Stomach (tissue), 9 donors: ENCODE data around the gene NGRN. TPM values are rescaled to one million over a fixed set of nuclear protein-coding genes. Genes with fewer than 3 reads are reported as not detected.

ENCODE experiments used
- DNase-seq, 2 donors: peaks; one replicate each; pipeline versions ENCODE4 v3.0.0 to v3.0.0-alpha.2; 2013 to 2019
- H3K27ac ChIP-seq, 5 donors: fragments of 200-600 bp in 4 of 5; sonication (generic) in 4 of 5; one replicate each; pipeline ENCODE4 v1.5.1; 2013 to 2019; ENCODE audit warnings: mild to moderate bottlenecking in 1 of 5, moderate library complexity in 1 of 5
- H3K27me3 ChIP-seq, 3 donors: fragments of 200-600 bp; sonication (generic); one replicate each; pipeline ENCODE4 v1.5.1; 2017 to 2019; ENCODE audit warnings: mixed run types in 1 of 3
- H3K36me3 ChIP-seq, 4 donors: fragments of 200-600 bp; sonication (generic); 1 replicate in 3 of 4; 2 replicates in 1 of 4; pipeline ENCODE4 v1.5.1; 2016 to 2019
- H3K4me1 ChIP-seq, 4 donors: fragments of 200-600 bp; sonication (generic); one replicate each; pipeline ENCODE4 v1.5.1; 2016 to 2019
- H3K4me3 ChIP-seq, 4 donors: fragments of 200-600 bp; sonication (generic) in 3 of 4; one replicate each; pipeline ENCODE4 v1.5.1; 2016 to 2019; ENCODE audit warnings: mild to moderate bottlenecking in 1 of 4
- H3K9me3 ChIP-seq, 4 donors: fragments of 200-600 bp; sonication (generic); one replicate each; pipeline ENCODE4 v1.5.1; 2016 to 2019
- EP300 ChIP-seq: sonication (generic); formaldehyde crosslinking; IDR thresholded peaks from one replicate; pipeline ENCODE4 v1.6.1; 2017; ENCODE audit warnings: antibody characterized with exemption
- POLR2A ChIP-seq, 4 donors: fragments of 450-650 bp; IDR thresholded peaks; one replicate each; pipeline ENCODE4 v1.6.1; 2016; ENCODE audit warnings: antibody characterized with exemption in 4 of 4, control low read depth in 2 of 4, mild to moderate bottlenecking in 1 of 4, moderate library complexity in 1 of 4
- POLR2AphosphoS5 ChIP-seq, 3 donors: sonication (generic); formaldehyde crosslinking; IDR thresholded peaks; one replicate each; pipeline ENCODE4 v1.6.1; 2016; ENCODE audit warnings: antibody characterized with exemption in 3 of 3
- WGBS, 5 donors: extraction: QIAGEN DNeasy Blood & Tissue Kit in 3 of 5; methylation state at CpG; one replicate each; pipeline versions ENCODE4 v1.1.5 to v1.1.7; 2013 to 2018; 5-methylcytosine and 5-hydroxymethylcytosine counted together
- intact Hi-C: fragments of 100-400 bp; cut with DNase I; formaldehyde crosslinking; loops from one replicate; pipeline ENCODE4 v1.15.1; 2023; ENCODE audit warnings: low total_unique reads
- polyA plus RNA-seq, 3 donors: library from polyadenylated mRNA; stranded (reverse); fragments of 200-250 nt; gene quantifications; one replicate each; pipeline ENCODE4 v1.2.3, GENCODE V29; 2013
- total RNA-seq, 5 donors: library from RNA; depleted of rRNA; stranded (reverse); fragments of >200 nt; gene quantifications; one replicate each; pipeline versions ENCODE4 v1.1.0 to v1.2.3, GENCODE V29; 2014 to 2016
- TF ChIP-seq, protein P1 (sequence below), 7 experiments: fragments of 450-650 bp in 4 of 7; fragments of 200-600 bp in 3 of 7; sonication (generic) in 3 of 7; IDR thresholded peaks; one replicate each; pipeline ENCODE4 v1.5.1; 2016 to 2019; ENCODE audit warnings: antibody characterized with exemption in 7 of 7, control low read depth in 2 of 7, mild to moderate bottlenecking in 1 of 7
- donor health status: healthy with polysubstance abuse.
- donor health status: Bipolar disorder and iron deficiency.
- donor health status: healthy.

NGRN gene
- total and polyA plus RNA-seq, 8 donors: 24.0 to 97.4 (median 59.7) TPM

DNA sequence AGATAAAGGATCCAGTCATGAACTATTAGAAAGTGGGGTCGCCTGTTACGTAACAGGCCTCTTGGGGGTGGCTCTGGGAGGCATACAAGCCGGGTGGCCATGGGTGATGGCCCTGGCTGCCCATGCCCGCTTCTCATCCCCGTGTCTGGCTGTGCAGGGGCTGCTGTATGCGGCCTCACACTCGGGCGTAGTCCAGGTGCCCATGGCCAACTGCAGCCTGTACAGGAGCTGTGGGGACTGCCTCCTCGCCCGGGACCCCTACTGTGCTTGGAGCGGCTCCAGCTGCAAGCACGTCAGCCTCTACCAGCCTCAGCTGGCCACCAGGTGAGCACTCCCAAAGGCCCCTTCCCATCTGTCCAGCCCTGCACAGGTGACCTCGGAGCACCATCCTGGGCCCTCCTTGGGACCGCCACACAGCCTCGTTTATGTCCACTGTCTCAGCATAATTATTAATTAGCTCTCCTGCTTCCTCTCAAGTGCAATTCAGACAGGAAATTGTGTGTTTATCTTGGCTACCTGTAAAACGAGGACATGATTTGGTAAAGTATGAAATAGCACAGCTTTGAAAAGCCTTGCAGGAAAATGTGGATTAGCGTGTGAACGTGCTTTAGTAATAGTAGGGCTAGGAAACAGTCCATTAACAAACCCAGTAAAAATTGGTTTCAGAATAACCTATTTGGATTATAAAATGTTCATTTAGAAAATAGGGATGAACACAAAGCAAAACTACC, 39.8 kb upstream of the NGRN start:
- H3K4me1 ChIP-seq: peaks cover 21 to 40% (median 29%) of the 10 kb centered on the region in 4 donors
- no peak for DNase-seq
- H3K36me3 ChIP-seq: peaks cover 61 to 100% (median 99%) of the 10 kb centered on the region in 4 donors
- 61 to 79% (median 72%) methylated on average over 15 to 18 of the region's 18 CpGs for WGBS, 5 donors
- H3K9me3 ChIP-seq: no peaks in the 10 kb centered on the region
- intact Hi-C loops: no loop called here
- H3K4me3 ChIP-seq: no peak overlapping the region
- H3K27ac ChIP-seq: no peak overlapping the region
- TF ChIP-seq EP300 (no peak), POLR2A (IDR thresholded peaks at IDR 0.05) (no peak)
- TF ChIP-seq, protein P1, sequence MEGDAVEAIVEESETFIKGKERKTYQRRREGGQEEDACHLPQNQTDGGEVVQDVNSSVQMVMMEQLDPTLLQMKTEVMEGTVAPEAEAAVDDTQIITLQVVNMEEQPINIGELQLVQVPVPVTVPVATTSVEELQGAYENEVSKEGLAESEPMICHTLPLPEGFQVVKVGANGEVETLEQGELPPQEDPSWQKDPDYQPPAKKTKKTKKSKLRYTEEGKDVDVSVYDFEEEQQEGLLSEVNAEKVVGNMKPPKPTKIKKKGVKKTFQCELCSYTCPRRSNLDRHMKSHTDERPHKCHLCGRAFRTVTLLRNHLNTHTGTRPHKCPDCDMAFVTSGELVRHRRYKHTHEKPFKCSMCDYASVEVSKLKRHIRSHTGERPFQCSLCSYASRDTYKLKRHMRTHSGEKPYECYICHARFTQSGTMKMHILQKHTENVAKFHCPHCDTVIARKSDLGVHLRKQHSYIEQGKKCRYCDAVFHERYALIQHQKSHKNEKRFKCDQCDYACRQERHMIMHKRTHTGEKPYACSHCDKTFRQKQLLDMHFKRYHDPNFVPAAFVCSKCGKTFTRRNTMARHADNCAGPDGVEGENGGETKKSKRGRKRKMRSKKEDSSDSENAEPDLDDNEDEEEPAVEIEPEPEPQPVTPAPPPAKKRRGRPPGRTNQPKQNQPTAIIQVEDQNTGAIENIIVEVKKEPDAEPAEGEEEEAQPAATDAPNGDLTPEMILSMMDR (IDR thresholded peaks at IDR 0.05): no peak
- H3K27me3 ChIP-seq: no peaks in the 10 kb centered on the region

DNA sequence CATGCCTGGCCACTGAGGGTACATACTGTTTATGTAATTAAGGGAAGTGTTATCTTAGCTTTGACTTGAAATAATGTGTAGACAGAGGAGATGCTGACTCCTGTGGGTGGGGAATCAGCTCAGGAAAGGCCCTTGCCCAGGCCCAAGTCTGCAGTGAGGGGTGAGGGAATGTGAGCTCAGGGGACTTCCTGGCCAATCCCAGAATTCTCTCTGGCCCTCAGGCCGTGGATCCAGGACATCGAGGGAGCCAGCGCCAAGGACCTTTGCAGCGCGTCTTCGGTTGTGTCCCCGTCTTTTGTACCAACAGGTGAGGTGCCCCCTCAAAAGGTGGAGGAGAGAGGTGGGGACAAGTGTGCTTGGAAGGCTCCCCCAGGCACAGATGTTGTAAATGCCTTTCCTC, 38.1 kb upstream of the NGRN start:
- intact Hi-C loops: no loop called here
- no peak for DNase-seq
- 85 to 91% (median 89%) methylated on average over 7 of the region's 7 CpGs for WGBS, 5 donors
- no peaks in the 10 kb centered on the region for H3K9me3 ChIP-seq
- TF ChIP-seq, protein P1 (IDR thresholded peaks at IDR 0.05): no peak
- no peak for TF ChIP-seq POLR2AphosphoS5 (IDR thresholded peaks at IDR 0.05)
- H3K27me3 ChIP-seq: no peaks in the 10 kb centered on the region
- H3K36me3 ChIP-seq: peaks cover 56 to 93% (median 89%) of the 10 kb centered on the region in 4 donors
- no peak overlapping the region for H3K27ac ChIP-seq
- H3K4me3 ChIP-seq: no peak overlapping the region
- peaks cover 28 to 47% (median 37%) of the 10 kb centered on the region in 4 donors for H3K4me1 ChIP-seq

DNA sequence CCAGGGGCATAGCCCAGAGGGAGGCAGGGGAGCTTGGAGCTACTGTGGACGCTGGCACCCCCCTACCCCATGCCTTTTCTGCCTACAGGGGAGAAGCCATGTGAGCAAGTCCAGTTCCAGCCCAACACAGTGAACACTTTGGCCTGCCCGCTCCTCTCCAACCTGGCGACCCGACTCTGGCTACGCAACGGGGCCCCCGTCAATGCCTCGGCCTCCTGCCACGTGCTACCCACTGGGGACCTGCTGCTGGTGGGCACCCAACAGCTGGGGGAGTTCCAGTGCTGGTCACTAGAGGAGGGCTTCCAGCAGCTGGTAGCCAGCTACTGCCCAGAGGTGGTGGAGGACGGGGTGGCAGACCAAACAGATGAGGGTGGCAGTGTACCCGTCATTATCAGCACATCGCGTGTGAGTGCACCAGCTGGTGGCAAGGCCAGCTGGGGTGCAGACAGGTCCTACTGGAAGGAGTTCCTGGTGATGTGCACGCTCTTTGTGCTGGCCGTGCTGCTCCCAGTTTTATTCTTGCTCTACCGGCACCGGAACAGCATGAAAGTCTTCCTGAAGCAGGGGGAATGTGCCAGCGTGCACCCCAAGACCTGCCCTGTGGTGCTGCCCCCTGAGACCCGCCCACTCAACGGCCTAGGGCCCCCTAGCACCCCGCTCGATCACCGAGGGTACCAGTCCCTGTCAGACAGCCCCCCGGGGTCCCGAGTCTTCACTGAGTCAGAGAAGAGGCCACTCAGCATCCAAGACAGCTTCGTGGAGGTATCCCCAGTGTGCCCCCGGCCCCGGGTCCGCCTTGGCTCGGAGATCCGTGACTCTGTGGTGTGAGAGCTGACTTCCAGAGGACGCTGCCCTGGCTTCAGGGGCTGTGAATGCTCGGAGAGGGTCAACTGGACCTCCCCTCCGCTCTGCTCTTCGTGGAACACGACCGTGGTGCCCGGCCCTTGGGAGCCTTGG, 37.4 kb upstream of the NGRN start:
- Histone ChIP-seq H3K27me3 (no peaks in the 10 kb centered on the region), H3K4me3 (no peak overlapping the region), H3K4me1 (peaks cover 36 to 55% (median 44%) of the 10 kb centered on the region in 4 donors), H3K36me3 (peaks cover 56 to 85% (median 81%) of the 10 kb centered on the region in 4 donors), H3K27ac (peak overlapping the region in 2 of 5 donors; percentile 16 to 98), H3K9me3 (no peaks in the 10 kb centered on the region)
- intact Hi-C loops: no loop called here
- TF ChIP-seq EP300 (no peak), POLR2A (IDR thresholded peaks at IDR 0.05) (no peak), POLR2AphosphoS5 (IDR thresholded peaks at IDR 0.05) (no peak)
- TF ChIP-seq, protein P1 (IDR thresholded peaks at IDR 0.05): no peak
- no peak for DNase-seq
- 81 to 88% (median 87%) methylated on average over 27 to 38 of the region's 38 CpGs for WGBS, 5 donors

DNA sequence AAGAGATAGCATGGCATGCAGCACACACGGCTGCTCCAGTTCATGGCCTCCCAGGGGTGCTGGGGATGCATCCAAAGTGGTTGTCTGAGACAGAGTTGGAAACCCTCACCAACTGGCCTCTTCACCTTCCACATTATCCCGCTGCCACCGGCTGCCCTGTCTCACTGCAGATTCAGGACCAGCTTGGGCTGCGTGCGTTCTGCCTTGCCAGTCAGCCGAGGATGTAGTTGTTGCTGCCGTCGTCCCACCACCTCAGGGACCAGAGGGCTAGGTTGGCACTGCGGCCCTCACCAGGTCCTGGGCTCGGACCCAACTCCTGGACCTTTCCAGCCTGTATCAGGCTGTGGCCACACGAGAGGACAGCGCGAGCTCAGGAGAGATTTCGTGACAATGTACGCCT, 36.5 kb upstream of the NGRN start:
- intact Hi-C loops: no loop called here
- WGBS, 5 donors: 75 to 84% (median 79%) methylated on average over 14 to 15 of the region's 15 CpGs
- DNase-seq: no peak
- Histone ChIP-seq H3K27ac (peak overlapping the region in 3 of 5 donors; percentile 21 to 98 (median 97)), H3K4me1 (peaks cover 37 to 56% (median 45%) of the 10 kb centered on the region in 4 donors), H3K36me3 (peaks cover 48 to 77% (median 73%) of the 10 kb centered on the region in 4 donors), H3K27me3 (no peaks in the 10 kb centered on the region), H3K9me3 (no peaks in the 10 kb centered on the region), H3K4me3 (peak overlapping the region in 1 of 4 donors; percentile 4)
- TF ChIP-seq, protein P1 (IDR thresholded peaks at IDR 0.05): no peak
- no peak for TF ChIP-seq POLR2AphosphoS5 (IDR thresholded peaks at IDR 0.05)
- TF ChIP-seq EP300: no peak
- TF ChIP-seq POLR2A (IDR thresholded peaks at IDR 0.05): no peak
